ENCODE measurements around the gene RAMP2. TPM values are rescaled to one million over a fixed set of nuclear protein-coding genes. Genes with fewer than 3 reads are reported as not detected.

The RAMP2 gene
- total RNA-seq, 2 experiments from 2014 or later, result not detected

DNA sequence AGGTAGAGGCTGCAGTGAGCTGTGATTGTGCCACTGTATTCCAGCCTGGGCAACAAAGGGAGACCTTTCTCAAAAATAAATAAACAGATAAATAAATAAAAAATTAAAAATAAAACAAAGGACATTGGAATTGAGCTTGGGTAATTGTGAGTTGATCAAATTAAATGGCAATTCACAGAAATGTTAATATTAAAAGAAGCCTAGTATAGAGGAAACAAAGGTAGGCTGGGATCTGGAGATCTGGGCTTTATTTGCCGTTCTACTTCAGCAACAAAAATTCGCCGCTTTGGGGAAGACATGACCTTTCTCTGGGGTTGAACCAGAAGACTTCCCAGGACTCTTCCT, 11.9 kb downstream of the RAMP2 start:
- DNase-seq, result no peak
- ChIA-PET POLR2A (interaction anchor here (1.0 to 3.0 kb wide), 9 partner anchors 10 to 233 kb away, joined by 3 to 22 read pairs (median 3); partner anchors contain the start of genes BECN1, IFI35 and PSMC3IP), CTCF (interaction anchor here (0.8 to 3.8 kb wide), 8 partner anchors 9 to 225 kb away, joined by 3 to 37 read pairs (median 7); partner anchors contain the start of genes BECN1, CNTD1, COA3 and PSMC3IP)
- Mint-ChIP-seq H3K9me3 (no peaks in the 10 kb centered on the region), H3K4me1 (ENCODE audit: low read depth) (peaks cover 21% of the 10 kb centered on the region), H3K27me3 (peaks cover 1% of the 10 kb centered on the region), H3K27ac (peak overlapping the region; percentile 95), H3K4me3 (peak overlapping the region; percentile 98), H3K36me3 (ENCODE audit: low read depth) (peaks cover 28% of the 10 kb centered on the region)
- TF ChIP-seq, protein P1, sequence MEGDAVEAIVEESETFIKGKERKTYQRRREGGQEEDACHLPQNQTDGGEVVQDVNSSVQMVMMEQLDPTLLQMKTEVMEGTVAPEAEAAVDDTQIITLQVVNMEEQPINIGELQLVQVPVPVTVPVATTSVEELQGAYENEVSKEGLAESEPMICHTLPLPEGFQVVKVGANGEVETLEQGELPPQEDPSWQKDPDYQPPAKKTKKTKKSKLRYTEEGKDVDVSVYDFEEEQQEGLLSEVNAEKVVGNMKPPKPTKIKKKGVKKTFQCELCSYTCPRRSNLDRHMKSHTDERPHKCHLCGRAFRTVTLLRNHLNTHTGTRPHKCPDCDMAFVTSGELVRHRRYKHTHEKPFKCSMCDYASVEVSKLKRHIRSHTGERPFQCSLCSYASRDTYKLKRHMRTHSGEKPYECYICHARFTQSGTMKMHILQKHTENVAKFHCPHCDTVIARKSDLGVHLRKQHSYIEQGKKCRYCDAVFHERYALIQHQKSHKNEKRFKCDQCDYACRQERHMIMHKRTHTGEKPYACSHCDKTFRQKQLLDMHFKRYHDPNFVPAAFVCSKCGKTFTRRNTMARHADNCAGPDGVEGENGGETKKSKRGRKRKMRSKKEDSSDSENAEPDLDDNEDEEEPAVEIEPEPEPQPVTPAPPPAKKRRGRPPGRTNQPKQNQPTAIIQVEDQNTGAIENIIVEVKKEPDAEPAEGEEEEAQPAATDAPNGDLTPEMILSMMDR (IDR thresholded peaks at IDR 0.05), result no peak
- peak; percentile 6 for ATAC-seq
- intact Hi-C loops (cut with micrococcal nuclease), result no loop called here

DNA sequence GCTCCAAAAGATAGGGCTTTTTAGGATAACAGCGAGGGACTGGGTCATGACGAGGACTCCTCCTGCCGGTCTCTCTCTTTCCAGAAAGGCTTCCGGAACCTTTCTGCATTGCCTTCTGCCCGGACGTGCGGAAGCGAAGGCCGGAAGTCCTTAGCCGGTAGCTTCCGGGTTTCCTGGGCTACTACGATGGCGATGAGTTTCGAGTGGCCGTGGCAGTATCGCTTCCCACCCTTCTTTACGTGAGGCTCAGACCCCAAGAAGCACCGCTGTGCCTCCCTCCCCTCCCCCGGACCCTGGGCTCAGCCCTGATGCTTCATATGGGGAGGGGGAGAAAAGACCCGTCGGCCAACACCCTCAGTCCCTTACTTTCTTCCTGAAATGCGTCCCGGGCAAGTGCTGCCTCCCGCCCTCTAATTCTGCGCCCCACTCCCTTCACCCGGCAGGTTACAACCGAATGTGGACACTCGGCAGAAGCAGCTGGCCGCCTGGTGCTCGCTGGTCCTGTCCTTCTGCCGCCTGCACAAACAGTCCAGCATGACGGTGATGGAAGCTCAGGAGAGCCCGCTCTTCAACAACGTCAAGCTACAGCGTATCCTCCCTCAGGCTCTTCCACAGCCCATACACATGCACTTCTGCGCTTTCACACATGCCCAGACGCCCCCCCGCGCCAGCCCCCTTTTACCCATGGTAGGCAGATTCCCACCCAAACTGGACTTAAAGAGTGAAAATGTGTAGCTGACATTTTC, 12.4 kb downstream of the RAMP2 start, which contains the start of gene VPS25:
Gene VPS25, plus strand, starts transcription at position 160 of the 746 bp plus-strand sequence. Its CDS starts 27 bp downstream, at position 187.
- POLR2A ChIA-PET, result interaction anchor here (0.7 to 3.0 kb wide), 15 partner anchors 10 to 233 kb away, joined by 3 to 22 read pairs (median 3); partner anchors contain the start of genes BECN1, IFI35, PSMC3IP and RETREG3
- H3K4me1 Mint-ChIP-seq (ENCODE audit: low read depth), result peaks cover 21% of the 10 kb centered on the region
- H3K27me3 Mint-ChIP-seq, result no peaks in the 10 kb centered on the region
- peak within 1 kb of the TSS; percentile 95 for H3K27ac Mint-ChIP-seq
- peak within 1 kb of the TSS; percentile 98 for H3K4me3 Mint-ChIP-seq
- no peaks in the 10 kb centered on the region for H3K9me3 Mint-ChIP-seq
- TF ChIP-seq, protein P1 (IDR thresholded peaks at IDR 0.05), result no peak
- ATAC-seq (peak; percentile 96), DNase-seq (peak; percentile 79)
- intact Hi-C loops (cut with micrococcal nuclease), result no loop called here
- CTCF ChIA-PET, result interaction anchor here (0.6 to 3.8 kb wide), 10 partner anchors 10 to 304 kb away, joined by 3 to 37 read pairs (median 5); partner anchors contain the start of genes BECN1, CNTD1, COA3 and PSMC3IP
- H3K36me3 Mint-ChIP-seq (ENCODE audit: low read depth), result peaks cover 30% of the 10 kb centered on the region

DNA sequence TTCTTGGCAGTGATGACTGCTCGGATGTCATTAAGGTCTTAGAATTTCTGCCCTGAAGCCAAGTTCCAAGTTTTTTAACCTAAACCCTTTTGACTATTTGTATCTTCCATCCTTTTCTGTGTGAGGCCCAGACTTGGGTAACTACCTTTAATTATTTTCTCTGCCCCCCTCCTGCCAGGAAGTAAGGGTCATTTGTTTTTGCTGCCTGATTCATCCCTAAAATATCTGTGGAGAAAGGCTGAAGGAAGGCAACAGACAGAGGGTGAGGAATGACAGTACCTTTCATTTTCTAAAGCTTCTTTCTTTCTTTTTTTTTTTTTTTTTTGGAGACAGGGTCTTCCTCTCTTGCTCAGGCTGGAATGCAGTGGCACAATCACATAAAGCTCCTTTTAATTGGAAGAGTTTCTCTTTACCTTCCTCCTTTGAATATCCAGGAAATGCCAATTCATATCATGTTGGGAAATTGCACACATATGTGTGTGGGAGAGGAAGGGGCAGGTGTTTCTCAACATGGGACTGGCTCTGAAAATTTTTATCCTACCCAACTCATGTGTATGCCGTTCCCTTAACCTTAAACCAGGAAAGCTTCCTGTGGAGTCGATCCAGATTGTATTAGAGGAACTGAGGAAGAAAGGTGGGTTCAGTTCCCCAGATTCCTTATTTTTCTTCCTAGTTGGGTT, 13.2 kb downstream of the RAMP2 start:
- H3K27ac Mint-ChIP-seq, result peak overlapping the region; percentile 95
- no peaks in the 10 kb centered on the region for H3K27me3 Mint-ChIP-seq
- ChIA-PET CTCF (interaction anchor here (1.0 to 3.8 kb wide), 8 partner anchors 11 to 196 kb away, joined by 3 to 37 read pairs (median 7); partner anchors contain the start of genes BECN1, CNTD1, COA3 and PSMC3IP), POLR2A (interaction anchor here (0.7 to 3.0 kb wide), 12 partner anchors 9 to 232 kb away, joined by 3 to 22 read pairs (median 3); partner anchors contain the start of genes IFI35, PSMC3IP, RETREG3 and TUBG1)
- DNase-seq, result no peak
- H3K9me3 Mint-ChIP-seq, result no peaks in the 10 kb centered on the region
- peaks cover 35% of the 10 kb centered on the region for H3K36me3 Mint-ChIP-seq (ENCODE audit: low read depth)
- peak overlapping the region; percentile 98 for H3K4me3 Mint-ChIP-seq
- H3K4me1 Mint-ChIP-seq (ENCODE audit: low read depth), result peaks cover 21% of the 10 kb centered on the region
- no peak for ATAC-seq
- intact Hi-C loops (cut with micrococcal nuclease), result no loop called here
- TF ChIP-seq, protein P1 (IDR thresholded peaks at IDR 0.05), result no peak

DNA sequence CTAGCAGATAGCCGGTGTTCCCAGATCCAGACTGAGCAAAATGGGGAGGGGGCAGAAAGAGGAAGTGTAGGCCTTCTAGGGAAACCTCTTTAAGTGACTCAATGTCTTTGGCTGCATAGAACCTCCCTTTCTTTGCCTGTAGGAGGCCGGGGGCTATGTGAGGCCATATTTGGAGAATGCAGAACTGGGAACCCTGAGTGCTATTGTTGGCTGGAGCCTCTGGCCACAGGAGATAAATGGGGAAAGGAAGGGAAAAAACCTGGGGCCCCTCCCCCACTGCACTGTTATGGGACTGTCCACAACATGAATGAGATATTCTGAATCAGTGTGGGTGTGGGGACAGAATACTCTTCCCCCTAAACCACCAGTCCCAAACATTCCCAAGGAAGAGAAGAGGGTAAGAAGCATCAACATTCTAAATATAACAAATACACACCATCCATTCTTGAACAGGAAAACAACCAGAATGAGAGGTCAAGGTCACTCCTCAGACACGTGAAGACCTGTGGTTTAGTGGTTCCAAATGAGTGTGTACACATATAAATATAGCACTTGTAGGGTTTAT, 14.6 kb downstream of the RAMP2 start:
- intact Hi-C loops (cut with micrococcal nuclease), result no loop called here
- TF ChIP-seq, protein P1 (IDR thresholded peaks at IDR 0.05), result no peak
- DNase-seq, result no peak
- Mint-ChIP-seq H3K27ac (no peak overlapping the region), H3K27me3 (no peaks in the 10 kb centered on the region), H3K4me3 (no peak overlapping the region), H3K36me3 (ENCODE audit: low read depth) (peaks cover 42% of the 10 kb centered on the region), H3K4me1 (ENCODE audit: low read depth) (peaks cover 24% of the 10 kb centered on the region), H3K9me3 (no peaks in the 10 kb centered on the region)
- POLR2A ChIA-PET, result no interaction called here
- CTCF ChIA-PET, result interaction anchor here (0.6 kb wide), 2 partner anchors 34 to 95 kb away, joined by 3 read pairs; no protein-coding TSS in a partner anchor
- ATAC-seq, result no peak
